GM23338 (cell line): ENCODE results near the gene MYOM3.

Experiments used
- CREB1 ChIP-seq: fragments of 250-450 bp; sonication (Bioruptor Pico); IDR thresholded peaks from 2 replicates; pipeline ENCODE4 v1.5.0; 2020; ENCODE audit warnings: low read depth, mild to moderate bottlenecking, moderate library complexity
- EZH2 ChIP-seq: fragments of 200-600 bp; sonication (generic); IDR thresholded peaks from one replicate; pipeline ENCODE4 v1.8.0; 2017; ENCODE audit warnings: antibody characterized with exemption, mild to moderate bottlenecking, low read depth; ENCODE audit not compliant: unreplicated experiment
- EZH2phosphoT487 ChIP-seq: fragments of 200-600 bp; sonication (generic); IDR thresholded peaks from one replicate; pipeline ENCODE4 v1.8.1; 2018; ENCODE audit warnings: antibody characterized with exemption; ENCODE audit not compliant: unreplicated experiment
- NANOG ChIP-seq: IDR thresholded peaks from 2 replicates; pipeline ENCODE4 v1.6.1; 2016; ENCODE audit warnings: antibody characterized with exemption, borderline replicate concordance
- POLR2AphosphoS5 ChIP-seq: IDR thresholded peaks from 2 replicates; pipeline ENCODE4 v1.6.1; 2016; ENCODE audit warnings: antibody characterized with exemption, low read depth
- REST ChIP-seq: IDR thresholded peaks from one replicate; pipeline ENCODE4 v1.6.1; 2018; ENCODE audit warnings: antibody characterized with exemption; ENCODE audit not compliant: unreplicated experiment
- ZNF114 ChIP-seq: fragments of 250-450 bp; sonication (Bioruptor Pico); IDR thresholded peaks from 2 replicates; pipeline ENCODE4 v1.5.0; 2020; ENCODE audit warnings: mild to moderate bottlenecking, moderate library complexity
- ZNF331 ChIP-seq: fragments of 250-450 bp; sonication (Bioruptor Pico); IDR thresholded peaks from 2 replicates; pipeline ENCODE4 v1.5.0; 2020; ENCODE audit warnings: low read depth, mild to moderate bottlenecking, moderate library complexity
- TF ChIP-seq, protein P1 (sequence below), 2 experiments: fragments of 200-600 bp in 1 of 2; sonication (generic) in 1 of 2; conservative IDR thresholded peaks; 2 replicates each; pipeline versions ENCODE4 v1.5.1 to v1.6.1; 2016 to 2017; ENCODE audit warnings: antibody characterized with exemption in 2 of 2, low read depth in 2 of 2, mild to moderate bottlenecking in 2 of 2, moderate library complexity in 1 of 2

GRCh38 chr1:24107462-24108138, 4.3 kb downstream of the MYOM3 start:
- TF ChIP-seq, protein P1, sequence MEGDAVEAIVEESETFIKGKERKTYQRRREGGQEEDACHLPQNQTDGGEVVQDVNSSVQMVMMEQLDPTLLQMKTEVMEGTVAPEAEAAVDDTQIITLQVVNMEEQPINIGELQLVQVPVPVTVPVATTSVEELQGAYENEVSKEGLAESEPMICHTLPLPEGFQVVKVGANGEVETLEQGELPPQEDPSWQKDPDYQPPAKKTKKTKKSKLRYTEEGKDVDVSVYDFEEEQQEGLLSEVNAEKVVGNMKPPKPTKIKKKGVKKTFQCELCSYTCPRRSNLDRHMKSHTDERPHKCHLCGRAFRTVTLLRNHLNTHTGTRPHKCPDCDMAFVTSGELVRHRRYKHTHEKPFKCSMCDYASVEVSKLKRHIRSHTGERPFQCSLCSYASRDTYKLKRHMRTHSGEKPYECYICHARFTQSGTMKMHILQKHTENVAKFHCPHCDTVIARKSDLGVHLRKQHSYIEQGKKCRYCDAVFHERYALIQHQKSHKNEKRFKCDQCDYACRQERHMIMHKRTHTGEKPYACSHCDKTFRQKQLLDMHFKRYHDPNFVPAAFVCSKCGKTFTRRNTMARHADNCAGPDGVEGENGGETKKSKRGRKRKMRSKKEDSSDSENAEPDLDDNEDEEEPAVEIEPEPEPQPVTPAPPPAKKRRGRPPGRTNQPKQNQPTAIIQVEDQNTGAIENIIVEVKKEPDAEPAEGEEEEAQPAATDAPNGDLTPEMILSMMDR (conservative IDR thresholded peaks at IDR 0.05; ENCODE audit: low read depth in 2 of 2) = no peak
- TF ChIP-seq CREB1 (CRISPR knock-in tag) (no peak), REST (no peak), EZH2 (no peak), NANOG (no peak), EZH2phosphoT487 (no peak), POLR2AphosphoS5 (no peak), ZNF114 (CRISPR knock-in tag) (no peak), ZNF331 (CRISPR knock-in tag) (no peak)
